HG02852 (cell line): ENCODE measurements around the gene MRPL36.

Experiments used
- ATAC-seq: cut with Tn5 transposase; IDR thresholded peaks from one replicate; pipeline ENCODE4 v1.9.1; 2021; ENCODE audit warnings: mild to moderate bottlenecking, moderate library complexity; ENCODE audit not compliant: unreplicated experiment

The MRPL36 gene

GRCh38 chr5:1765880-1766235, 33.8 kb downstream of the MRPL36 start:
- no peak for ATAC-seq

GRCh38 chr5:1765141-1765879, 34.3 kb downstream of the MRPL36 start:
- peak; percentile 71 for ATAC-seq

- no peak for ATAC-seq
These were observed 35.1 kb downstream of the MRPL36 start for GRCh38 chr5:1764606-1764960.

- ATAC-seq = no peak
These were observed 35.6 kb downstream of the MRPL36 start for GRCh38 chr5:1763960-1764605.

- ATAC-seq = no peak
These were observed 36.1 kb downstream of the MRPL36 start for GRCh38 chr5:1763548-1763911.

- ATAC-seq = no peak
These were observed 36.6 kb downstream of the MRPL36 start for GRCh38 chr5:1762883-1763547.

- ATAC-seq = no peak
These were observed 37.3 kb downstream of the MRPL36 start for GRCh38 chr5:1762121-1762882.

GRCh38 chr5:1761453-1761755, 38.2 kb downstream of the MRPL36 start:
- ATAC-seq = no peak

- no peak for ATAC-seq
These were observed 38.8 kb downstream of the MRPL36 start for GRCh38 chr5:1760656-1761452.

GRCh38 chr5:1760231-1760630, 39.4 kb downstream of the MRPL36 start:
- no peak for ATAC-seq

- no peak for ATAC-seq
These were observed 40.2 kb downstream of the MRPL36 start for GRCh38 chr5:1759378-1759970.

GRCh38 chr5:1758574-1758973, 41.1 kb downstream of the MRPL36 start:
- no peak for ATAC-seq

- no peak for ATAC-seq
These were observed 42.1 kb downstream of the MRPL36 start for GRCh38 chr5:1757511-1757910.

- ATAC-seq = no peak
These were observed 43.2 kb downstream of the MRPL36 start for GRCh38 chr5:1756481-1756880.

- ATAC-seq = no peak
These were observed 44.2 kb downstream of the MRPL36 start for GRCh38 chr5:1755321-1755949.

GRCh38 chr5:1754531-1755220, 45.0 kb downstream of the MRPL36 start:
- no peak for ATAC-seq

- ATAC-seq = no peak
These were observed 46.1 kb downstream of the MRPL36 start for GRCh38 chr5:1753490-1753889.

- ATAC-seq = no peak
These were observed 46.8 kb downstream of the MRPL36 start for GRCh38 chr5:1752881-1753280.
